C4-2B (cell line): Measurements from ENCODE around the gene GSDME.

Source experiments
- CTCF ChIP-seq: fragments of 450-650 bp; conservative IDR thresholded peaks from 2 replicates; pipeline ENCODE4 v1.5.1; 2017; ENCODE audit warnings: mild to moderate bottlenecking
- ZFX ChIP-seq: fragments of 450-650 bp; IDR thresholded peaks from 2 replicates; pipeline ENCODE4 v1.6.1; 2017

GRCh38 chr7:24731313-24731712 lies 26.0 kb downstream of the GSDME start:
- no peak for TF ChIP-seq CTCF
- TF ChIP-seq ZFX, result no peak
